Nephron progenitor cell (in vitro differentiated cells): Measurements from ENCODE around the gene MTG1.

ENCODE experiments used
- DNase-seq: peaks from one replicate; pipeline ENCODE4 v3.0.0; 2021
- H3K27ac Mint-ChIP-seq: 2 replicates; pipeline ENCODE4 v1.8.0; 2021; ENCODE audit warnings: mild to moderate bottlenecking, moderate library complexity, mixed read lengths
- H3K27me3 Mint-ChIP-seq: 2 replicates; pipeline ENCODE4 v1.8.0; 2021; ENCODE audit warnings: mild to moderate bottlenecking, low read depth, mixed read lengths; ENCODE audit not compliant: poor library complexity
- H3K36me3 Mint-ChIP-seq: 2 replicates; pipeline ENCODE4 v1.8.0; 2021; ENCODE audit warnings: low read depth, mixed read lengths
- H3K4me1 Mint-ChIP-seq: 2 replicates; pipeline ENCODE4 v1.8.0; 2021; ENCODE audit warnings: mixed read lengths
- H3K4me3 Mint-ChIP-seq: 2 replicates; pipeline ENCODE4 v1.8.0; 2021; ENCODE audit warnings: mild to moderate bottlenecking, moderate library complexity, mixed read lengths
- H3K9me3 Mint-ChIP-seq: 2 replicates; pipeline ENCODE4 v1.8.0; 2021; ENCODE audit warnings: mild to moderate bottlenecking, moderate library complexity, mixed read lengths
- CTCF ChIP-seq: fragments of 200-600 bp; sonication (generic); IDR thresholded peaks from 2 replicates; pipeline ENCODE4 v1.5.0; 2021; ENCODE audit warnings: antibody characterized with exemption

Gene MTG1

GRCh38 chr10:133378251-133379096, 15.5 kb upstream of the MTG1 start:
- H3K36me3 Mint-ChIP-seq, result peaks cover 5% of the 10 kb centered on the region
- H3K27ac Mint-ChIP-seq, result no peak overlapping the region
- DNase-seq, result peak; percentile 74
- H3K4me3 Mint-ChIP-seq, result peak overlapping the region; percentile 80
- H3K4me1 Mint-ChIP-seq, result peaks cover 31% of the 10 kb centered on the region
- H3K27me3 Mint-ChIP-seq, result peaks cover 80% of the 10 kb centered on the region
- no peak for TF ChIP-seq CTCF
- no peaks in the 10 kb centered on the region for H3K9me3 Mint-ChIP-seq

GRCh38 chr10:133379152-133379800, 14.7 kb upstream of the MTG1 start, which contains the start of gene PAOX:
PAOX (plus strand) TSS chr10:133379262; CDS start chr10:133379317, 55 bp downstream.
- no peaks in the 10 kb centered on the region for H3K9me3 Mint-ChIP-seq
- peak within 1 kb of the TSS; percentile 80 for H3K4me3 Mint-ChIP-seq
- no peak within 1 kb of the TSS for H3K27ac Mint-ChIP-seq
- TF ChIP-seq CTCF, result no peak
- H3K4me1 Mint-ChIP-seq, result peaks cover 25% of the 10 kb centered on the region
- H3K27me3 Mint-ChIP-seq, result peaks cover 79% of the 10 kb centered on the region
- DNase-seq, result peak; percentile 82
- peaks cover 5% of the 10 kb centered on the region for H3K36me3 Mint-ChIP-seq

- TF ChIP-seq CTCF, result no peak
- H3K27ac Mint-ChIP-seq, result no peak overlapping the region
- H3K27me3 Mint-ChIP-seq, result peaks cover 74% of the 10 kb centered on the region
- H3K4me3 Mint-ChIP-seq, result peak overlapping the region; percentile 71
- H3K36me3 Mint-ChIP-seq, result peaks cover 5% of the 10 kb centered on the region
- no peak for DNase-seq
- no peaks in the 10 kb centered on the region for H3K9me3 Mint-ChIP-seq
- peaks cover 17% of the 10 kb centered on the region for H3K4me1 Mint-ChIP-seq
These were observed 13.9 kb upstream of the MTG1 start for GRCh38 chr10:133379801-133380666.

GRCh38 chr10:133381036-133381435, 12.9 kb upstream of the MTG1 start:
- H3K4me1 Mint-ChIP-seq, result peaks cover 10% of the 10 kb centered on the region
- TF ChIP-seq CTCF, result no peak
- no peaks in the 10 kb centered on the region for H3K9me3 Mint-ChIP-seq
- H3K4me3 Mint-ChIP-seq, result no peak overlapping the region
- DNase-seq, result no peak
- no peak overlapping the region for H3K27ac Mint-ChIP-seq
- peaks cover 5% of the 10 kb centered on the region for H3K36me3 Mint-ChIP-seq
- peaks cover 64% of the 10 kb centered on the region for H3K27me3 Mint-ChIP-seq

- Mint-ChIP-seq H3K27ac (no peak overlapping the region), H3K27me3 (peaks cover 53% of the 10 kb centered on the region), H3K36me3 (peaks cover 5% of the 10 kb centered on the region), H3K4me3 (no peak overlapping the region), H3K4me1 (peaks cover 9% of the 10 kb centered on the region), H3K9me3 (no peaks in the 10 kb centered on the region)
- DNase-seq, result no peak
- TF ChIP-seq CTCF, result no peak
These were observed 10.4 kb upstream of the MTG1 start for GRCh38 chr10:133383551-133383950.
